NCI-H2029 treated with DMSO at 0.1 percent for 48 hours (cell line): ENCODE measurements around the gene PCK2.

Experiments used
- DNase-seq: peaks from one replicate; lab custom pipeline; 2025; lab: John Stamatoyannopoulos, UW

PCK2 gene

DNA sequence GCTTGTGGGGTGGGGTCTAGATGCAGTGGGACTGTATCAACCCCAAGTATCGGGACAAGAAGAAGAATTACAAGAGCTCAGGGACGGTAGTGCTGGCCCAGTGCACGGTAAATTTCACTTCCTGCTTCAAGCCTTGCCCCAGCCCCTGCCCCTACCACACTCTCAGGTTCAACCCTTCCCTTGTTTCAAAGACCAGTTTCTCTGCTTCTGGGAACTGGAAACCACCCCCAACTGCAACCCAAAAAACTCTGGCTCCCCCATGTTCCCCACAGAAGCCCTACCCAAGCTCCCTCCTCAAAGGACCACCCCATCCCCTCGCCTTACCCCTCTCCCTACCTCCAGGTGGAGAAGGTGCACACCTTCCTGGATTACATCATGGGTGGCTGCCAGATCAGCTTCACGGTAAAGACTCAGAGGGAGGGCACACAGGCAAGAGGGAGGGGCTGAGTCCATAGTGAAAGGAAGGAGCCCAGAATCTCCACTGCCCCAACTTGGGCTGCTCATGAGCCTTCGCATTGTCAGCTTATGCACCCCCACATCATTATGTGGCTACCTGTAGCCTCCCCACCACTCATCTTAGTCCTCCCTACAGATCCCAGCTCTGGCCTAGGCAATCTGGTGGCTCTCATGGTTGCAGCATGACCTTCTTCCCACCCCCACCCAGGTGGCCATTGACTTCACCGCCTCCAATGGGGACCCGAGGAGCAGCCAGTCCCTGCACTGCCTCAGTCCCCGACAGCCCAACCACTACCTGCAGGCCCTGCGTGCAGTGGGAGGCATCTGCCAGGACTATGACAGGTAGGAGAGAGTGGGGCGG is 18.4 kb upstream of the PCK2 start:
- no peak for DNase-seq

DNA sequence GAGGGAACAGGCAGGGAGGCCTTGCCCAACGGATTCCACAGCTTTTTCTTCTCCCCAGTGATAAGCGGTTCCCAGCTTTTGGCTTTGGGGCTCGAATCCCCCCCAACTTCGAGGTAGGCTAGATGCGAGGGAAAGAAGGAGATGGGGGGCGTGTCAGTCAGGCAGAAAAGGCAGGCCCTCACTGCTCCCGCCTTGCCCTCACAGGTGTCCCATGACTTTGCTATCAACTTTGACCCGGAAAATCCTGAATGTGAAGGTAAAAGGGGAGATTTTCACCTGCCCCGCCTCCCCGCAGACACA is 17.9 kb upstream of the PCK2 start:
- DNase-seq, result no peak

DNA sequence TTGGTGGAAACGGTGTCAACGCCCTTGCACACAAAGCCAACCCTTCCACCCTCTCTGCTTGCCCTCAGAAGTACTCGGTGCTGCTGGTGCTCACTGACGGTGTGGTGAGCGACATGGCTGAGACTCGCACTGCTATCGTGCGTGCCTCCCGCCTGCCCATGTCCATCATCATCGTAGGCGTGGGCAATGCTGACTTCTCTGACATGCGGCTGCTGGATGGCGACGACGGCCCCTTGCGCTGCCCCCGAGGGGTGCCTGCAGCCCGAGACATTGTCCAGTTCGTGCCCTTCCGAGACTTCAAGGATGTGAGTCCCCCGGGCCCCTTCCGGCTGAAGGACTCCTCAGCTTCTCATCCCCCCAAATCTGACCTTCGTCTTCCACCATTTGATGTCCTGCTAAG is 17.0 kb upstream of the PCK2 start:
- no peak for DNase-seq

DNA sequence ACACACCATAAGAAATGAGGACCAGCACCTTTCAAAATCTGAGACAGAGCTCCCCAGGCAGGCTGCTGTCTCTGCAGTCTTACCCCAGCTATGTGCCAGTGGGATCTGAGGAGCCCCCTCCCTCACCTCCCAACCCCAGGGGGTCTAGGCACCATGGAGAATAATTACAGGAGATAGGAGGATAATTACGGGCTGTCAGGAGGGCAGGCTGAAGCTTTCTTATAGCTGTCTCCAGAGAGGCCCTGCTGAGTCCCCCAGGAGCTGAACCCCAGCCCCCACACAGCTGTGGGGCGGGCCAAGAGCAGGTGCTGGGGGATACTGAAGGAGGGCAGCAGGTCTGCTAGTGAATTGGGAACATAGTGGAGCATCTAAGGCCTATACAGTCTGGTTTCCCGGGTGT is 16.0 kb upstream of the PCK2 start:
- DNase-seq, result no peak

DNA sequence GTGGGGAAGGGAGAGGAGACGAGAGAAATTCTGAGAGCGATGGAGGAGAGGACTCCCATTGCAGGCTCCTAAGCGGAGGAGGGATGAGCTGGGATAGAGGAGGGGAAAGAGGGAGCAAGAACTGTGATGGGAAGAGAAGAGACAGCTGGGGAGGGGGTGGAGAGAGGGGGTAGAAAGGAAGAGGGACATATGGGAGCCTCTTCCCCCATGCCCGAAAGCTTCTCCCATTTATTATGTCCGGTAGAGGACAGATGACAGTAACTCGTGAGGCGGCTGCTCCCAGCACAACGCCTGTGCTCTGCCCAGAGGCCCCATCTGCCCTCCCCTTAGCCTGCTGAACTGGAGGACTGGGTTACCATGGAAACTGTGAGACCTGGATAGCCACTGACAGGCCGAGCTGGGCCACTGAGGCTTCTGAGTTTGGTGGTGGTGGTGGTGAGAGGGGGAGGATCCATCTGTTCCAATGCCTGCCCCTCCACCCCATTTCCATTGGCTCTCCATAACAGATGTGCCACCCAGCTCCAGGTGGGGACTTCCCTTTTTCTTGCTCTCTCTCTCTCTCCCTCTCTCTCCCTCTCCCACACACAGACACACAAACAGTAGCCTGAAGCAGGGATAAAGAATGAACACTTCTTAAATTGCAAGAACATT is 14.5 kb upstream of the PCK2 start:
- no peak for DNase-seq

DNA sequence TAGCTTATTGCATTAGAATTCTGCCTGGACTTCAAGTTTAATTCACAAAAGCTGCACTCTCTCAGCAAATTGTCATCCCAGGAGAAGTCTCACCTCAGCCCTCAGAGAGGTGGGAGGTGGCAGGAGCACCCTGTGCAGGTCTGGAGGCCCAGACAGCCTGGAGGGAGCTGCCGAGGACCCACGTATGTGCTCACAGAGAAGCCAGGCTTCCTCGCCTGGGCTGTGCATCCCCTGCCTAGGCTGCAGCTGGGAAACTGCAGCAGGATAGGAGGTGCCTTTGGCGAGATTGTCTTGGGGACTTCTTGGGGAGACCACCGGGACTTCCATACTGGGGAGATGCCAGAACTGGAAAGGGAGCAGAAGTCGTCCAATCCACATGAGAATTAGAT is 14.0 kb upstream of the PCK2 start:
- no peak for DNase-seq

DNA sequence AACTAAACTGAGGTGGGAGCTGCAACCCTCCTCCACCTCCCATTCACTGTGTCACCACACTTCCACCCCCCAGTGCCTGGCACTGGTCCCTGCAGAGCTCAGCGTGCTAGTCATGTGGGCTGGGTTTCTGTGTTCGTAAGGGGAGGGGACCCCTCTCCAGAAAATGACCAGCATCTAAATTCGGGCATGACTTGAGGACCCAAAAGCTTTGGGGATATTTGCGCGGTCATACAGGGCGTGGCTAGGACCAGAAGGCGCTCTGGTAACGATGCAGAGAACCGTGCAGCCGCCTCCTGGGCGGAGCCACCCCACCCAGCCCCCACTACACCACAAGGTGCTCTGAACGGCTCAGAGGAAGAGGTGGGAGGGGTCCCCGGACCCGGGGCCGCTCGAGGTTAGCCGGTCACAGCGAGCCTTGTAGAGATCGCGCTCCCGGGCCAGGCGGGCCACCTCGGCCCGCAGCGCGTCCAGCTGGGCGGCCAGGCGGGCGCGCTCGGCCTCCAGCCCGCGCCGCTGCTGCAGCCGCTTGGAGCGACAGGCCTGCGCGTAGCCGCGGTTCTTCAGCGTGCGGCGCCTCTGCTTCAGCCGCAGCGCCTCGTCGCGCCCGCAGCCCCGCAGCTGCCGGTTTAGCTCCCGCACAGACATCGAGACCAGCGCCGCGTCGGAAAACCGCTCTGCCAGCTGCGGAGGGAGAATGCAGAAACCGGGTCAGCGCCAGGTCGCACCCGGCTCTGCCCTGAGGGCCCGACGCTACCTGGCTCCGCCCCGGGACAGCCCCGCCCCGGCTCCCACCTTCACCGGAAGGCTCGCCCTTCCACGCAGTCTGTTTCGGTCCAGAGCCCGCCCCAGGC is 13.0 kb upstream of the PCK2 start:
- DNase-seq, result no peak

DNA sequence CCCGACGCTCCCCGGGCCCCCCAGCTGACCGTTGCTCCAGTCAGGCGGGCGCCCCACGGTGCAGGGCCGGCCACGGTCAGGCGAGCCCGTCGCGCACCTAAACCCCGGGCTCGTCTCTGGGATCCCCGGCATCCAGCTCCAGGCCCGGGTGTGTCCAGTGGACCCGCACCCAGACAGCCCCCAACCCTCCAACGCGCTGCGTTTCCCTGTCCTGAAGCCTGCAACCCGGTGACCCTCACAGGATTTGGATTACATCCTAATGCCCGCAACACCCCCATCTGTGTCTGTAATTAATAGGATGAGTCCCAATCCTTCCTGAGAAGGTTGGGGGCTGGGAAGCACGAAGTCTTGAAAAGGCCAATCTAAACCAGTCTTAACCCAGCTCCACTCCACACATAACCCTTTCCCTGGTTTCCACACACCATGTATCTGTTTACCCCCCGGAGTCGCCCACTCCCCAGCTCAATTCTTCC is 12.3 kb upstream of the PCK2 start:
- DNase-seq, result no peak

DNA sequence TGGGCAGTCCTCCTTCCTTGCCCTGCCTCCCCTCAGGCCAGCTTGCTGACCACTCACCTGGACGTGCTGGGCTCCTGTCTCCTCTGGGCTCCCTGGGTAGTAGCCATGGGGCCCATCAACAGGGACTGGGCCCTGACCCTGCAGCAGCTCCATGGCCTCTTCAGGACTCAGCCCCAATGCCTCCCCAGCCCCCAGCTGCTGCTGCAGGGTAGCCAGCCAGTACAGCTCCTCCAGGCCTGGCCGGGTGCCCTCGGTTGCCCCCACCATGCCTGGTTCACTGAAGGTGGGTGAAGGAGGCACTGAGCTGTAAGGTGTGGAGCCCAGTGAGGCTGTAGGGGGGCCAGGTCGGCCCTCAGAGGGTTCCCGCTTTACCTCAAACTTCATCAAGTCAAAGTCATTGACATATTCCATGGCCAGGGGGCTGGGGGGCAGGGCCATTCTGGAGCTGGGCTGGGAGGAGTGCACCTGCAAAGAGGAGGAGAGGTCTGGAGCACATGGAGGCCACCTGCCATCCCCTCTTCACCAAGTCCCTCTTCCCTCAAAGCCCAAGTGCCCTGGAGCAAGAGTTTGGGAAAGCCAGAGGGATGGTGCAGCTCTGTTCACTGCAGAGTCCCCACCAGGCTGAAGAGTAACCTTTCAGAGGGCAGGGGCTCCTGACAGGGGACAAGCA is 11.6 kb upstream of the PCK2 start:
- no peak for DNase-seq

DNA sequence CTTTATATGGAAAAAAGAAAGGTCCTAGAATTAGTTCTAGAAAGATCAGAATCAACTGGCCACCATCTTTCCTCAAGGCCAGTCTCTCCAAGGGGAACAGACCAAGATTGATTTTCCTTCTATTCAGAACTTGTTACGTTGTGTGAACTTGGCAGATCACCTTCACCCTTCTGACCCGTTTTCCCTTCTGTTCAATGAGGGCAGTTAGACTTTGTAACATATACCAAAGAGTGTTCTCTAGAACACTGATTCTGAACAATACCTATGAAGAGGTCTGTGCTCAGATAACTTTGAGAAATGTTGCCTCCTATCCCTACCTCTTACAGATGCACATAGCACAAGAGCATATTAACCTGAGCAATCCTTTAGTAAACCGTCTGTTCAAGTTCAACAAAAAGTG is 10.6 kb upstream of the PCK2 start:
- DNase-seq, result no peak

DNA sequence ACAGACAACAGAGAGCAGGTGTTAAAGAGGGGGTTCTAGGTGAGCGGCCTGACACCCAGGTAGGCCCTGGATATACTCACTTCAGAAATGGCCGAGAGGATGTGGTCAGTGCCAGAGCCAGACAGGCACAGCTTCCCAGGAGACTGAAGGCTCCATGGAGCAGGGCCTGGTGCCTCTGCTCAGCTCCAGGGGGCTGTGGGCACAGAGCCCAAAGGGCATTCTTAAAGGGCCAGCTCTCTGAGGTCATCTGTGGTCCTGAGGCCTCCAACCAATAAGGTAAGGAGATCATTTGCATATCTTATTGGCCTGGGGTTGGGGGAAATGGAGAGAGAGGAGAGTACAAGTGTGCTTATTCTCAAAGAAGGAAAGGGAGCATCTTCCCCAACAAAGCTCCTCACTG is 9.7 kb upstream of the PCK2 start:
- DNase-seq, result no peak

DNA sequence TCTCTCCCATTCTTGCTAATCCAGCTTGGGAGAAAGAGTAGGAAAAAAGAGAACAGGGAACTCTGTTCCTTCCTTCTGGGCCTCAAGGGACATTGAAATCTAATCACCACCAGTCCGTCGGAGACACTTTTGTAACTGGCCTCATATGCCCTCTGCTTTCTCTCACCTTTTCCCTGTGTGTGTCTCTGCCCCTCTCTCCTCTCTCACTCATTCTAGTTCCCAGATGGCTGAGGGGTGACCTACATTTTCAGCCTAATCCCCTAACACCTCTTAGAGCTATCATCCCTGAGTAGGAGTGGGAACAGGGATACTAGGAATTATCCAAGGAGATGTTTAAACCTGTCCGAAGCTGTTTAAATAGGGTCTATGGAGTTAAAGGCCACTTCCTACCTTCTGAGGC is 8.9 kb upstream of the PCK2 start:
- no peak for DNase-seq

DNA sequence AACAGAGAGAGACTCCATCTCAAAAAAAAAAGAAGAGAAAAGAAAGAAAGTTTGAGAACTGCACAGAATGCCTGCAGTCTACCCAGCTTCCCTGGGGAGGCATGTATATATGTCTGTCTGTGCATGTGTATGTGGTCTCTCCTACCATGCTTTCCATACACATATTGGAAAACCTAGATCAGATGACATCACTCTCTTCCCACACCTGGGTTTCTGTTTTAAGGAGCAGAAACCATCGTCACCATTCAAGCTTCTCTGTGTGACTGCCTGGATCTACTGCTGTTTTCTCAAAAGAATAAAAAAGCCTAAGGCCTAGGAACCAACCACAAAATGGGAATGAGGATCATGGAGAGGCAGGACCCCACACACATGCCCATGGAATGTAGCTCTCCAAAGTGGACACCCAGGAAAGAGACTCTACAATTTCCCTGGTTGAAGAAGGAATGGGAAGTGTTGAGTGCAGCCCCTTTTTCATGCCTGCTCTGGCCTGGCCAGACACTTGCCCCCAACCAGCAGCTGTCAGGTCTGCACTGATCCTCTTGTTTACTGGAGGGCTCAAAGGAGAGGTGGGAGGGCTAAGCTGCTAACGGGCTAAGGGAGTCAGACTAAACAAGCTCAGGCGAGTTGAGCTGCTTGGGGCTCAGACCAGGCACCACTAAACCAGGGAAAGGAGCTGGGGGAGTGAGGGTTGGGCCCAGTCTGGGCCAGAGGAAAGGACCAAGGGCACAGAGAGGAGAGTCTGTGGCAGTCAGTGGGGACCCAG is 7.7 kb upstream of the PCK2 start:
- no peak for DNase-seq

DNA sequence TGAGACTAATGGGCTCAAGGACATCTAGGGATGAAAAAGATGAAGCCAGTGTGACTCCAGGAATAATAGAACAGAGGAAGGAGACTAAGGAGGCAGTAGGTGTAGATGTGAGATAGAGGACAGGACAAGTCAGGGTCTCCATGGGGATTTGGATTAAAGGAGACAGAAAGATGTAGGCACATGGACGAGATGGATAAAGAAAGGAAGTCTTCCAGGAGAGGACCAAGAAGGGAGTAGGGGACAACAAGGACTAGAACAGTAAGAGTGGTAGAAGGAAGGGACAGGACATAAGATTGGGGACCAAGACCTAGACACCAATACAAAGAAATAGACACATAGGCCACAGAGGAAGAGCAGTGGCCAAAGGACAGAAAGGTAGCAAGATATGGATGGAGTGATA is 7.1 kb upstream of the PCK2 start:
- DNase-seq, result no peak

DNA sequence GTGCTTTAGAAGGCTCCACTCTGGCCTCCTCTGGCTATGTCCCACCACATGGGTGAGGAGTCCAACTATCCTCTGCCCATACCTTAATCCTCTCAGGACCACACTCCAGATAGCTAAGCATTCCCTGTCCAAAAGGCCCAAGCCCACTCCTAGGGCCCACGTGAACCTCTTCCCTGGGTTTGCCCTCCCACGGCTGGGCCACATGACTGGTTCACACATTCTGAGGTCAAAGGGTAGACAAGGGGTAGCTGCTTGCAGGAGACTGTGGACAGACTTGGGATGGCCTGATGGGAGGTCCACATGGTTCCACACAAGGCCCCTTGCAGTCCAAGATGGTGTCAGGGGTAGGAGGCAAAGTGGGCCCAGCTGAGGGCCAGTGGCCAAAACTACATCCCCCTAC is 6.0 kb upstream of the PCK2 start:
- DNase-seq, result no peak

DNA sequence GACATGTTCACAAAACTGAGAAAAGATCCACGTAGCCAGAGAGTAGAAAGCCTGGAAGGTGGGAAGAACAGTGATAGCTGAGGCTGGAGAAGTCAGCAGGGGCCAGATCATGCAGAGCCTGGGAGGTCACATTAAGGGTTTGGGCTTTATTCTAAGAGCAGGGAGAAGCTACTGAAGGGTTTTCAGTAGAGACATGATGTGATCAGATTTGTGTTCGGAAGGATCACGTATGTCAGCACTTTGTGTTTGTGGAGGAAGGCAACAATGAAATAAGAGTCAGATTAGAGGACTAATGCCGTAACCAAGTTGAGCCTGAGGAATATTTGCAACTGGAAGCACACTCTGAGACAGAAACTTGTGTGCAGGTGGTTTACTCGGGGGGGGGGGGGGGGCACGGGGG is 4.2 kb upstream of the PCK2 start:
- no peak for DNase-seq

DNA sequence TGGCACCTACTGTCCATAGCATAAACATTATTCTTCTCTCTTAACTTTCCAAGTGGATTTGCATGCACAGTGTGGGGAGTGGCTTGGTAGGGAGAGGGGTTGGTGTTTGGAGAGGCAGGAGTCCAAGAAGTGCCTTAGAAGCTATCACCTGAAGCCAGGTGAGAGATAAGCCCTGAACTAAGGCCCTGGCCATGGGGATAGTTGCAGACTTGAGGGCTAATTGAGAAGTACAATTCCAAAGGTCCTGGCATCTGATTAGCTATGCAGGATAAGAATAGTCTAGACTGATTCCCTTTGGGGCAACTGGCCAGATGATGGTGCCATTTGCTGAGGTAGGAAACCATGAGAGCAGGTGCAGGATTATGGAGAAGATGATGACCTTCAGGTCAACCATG is 2.0 kb upstream of the PCK2 start:
- no peak for DNase-seq

DNA sequence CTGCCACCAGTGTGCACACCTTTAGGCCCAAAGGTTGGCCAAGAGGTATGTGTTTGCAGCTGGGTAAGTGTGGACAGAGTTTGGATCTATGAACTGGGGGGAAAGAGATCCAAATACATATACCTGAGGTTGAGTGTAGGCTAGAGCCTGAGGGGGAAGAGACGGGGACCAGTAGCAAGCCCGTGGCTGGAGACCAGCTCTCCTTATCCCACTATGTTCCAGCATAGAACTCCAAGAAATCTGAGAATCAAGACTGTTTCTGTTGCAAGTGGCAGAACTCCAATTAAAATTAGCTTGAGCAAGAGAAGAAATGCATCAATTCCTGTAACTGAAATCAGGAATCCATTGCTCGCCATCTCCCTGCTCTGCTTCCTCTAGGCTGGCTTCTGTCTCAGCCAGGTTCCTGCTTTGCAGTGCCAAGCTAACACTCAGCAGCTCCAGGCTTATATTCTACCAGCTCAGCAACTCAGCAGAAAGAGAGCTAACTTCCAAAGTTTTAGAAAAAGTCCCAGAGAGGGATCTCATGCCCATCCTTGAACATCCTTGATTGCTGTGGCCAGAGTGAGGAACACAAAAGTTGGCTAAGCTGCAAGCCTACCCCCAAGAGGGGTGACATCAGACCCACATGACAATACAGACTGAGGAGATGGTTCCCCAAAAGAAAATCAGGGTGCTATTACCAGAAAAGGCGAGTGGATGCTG is 1.5 kb upstream of the PCK2 start:
- no peak for DNase-seq

DNA sequence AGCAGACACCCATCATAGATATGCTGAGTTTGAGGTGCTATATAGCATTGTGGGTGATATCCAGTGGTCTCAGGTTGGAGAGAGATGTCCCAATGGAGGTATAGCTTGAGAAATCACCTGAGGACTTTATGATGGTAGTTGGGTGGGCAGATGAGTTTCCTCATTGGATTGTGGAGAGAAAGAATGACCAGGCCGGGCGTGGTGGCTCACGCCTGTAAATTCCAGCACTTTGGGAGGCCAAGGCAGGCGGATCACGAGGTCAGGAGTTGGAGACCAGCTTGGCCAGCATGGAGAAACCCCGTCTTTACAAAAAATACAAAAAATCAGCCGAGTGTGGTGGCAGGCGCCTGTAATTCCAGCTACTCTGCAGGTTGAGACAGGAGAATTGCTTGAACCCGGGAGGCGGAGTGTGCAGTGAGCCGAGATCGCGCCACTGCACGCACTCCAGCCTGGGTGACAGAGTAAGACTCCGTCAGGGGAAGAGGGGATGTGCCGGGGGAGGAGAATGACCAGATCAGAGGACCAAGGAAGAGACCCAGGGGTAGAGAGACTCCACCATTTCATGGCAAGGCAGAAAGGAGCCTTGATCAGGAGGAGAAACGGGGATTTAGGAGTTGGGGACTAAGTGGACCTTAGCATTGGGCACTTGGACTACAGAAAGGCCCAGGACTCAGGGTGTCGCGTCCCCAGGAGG is 757 bp upstream of the PCK2 start:
- no peak for DNase-seq

DNA sequence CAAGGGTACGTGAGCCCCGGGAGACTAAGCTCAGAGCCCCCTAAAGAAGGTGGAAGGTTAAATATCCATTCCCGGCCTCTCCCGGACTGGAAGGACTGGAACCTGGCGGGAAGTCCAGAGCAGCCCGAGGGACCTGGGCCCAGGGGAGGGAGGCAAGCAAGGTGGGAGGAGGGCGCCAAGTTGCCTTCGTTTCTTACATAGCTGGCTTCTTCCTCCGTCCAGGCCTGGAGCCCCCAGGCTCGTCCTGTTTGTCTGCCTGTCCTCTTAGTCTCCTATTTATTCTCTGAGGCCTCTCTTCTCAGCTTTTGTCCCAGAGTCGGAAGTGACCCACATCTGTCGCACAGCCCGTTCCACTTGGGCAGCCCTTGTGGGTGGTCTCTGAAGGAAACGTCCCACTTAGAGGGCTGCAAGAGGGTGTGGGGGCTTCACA is 745 bp downstream of the PCK2 start:
- no peak for DNase-seq
